HG03159 (cell line): ENCODE results near the gene KCTD10.

Source experiments
- ATAC-seq: cut with Tn5 transposase; IDR thresholded peaks from one replicate; pipeline ENCODE4 v1.9.1; 2021; ENCODE audit warnings: mild to moderate bottlenecking, moderate library complexity; ENCODE audit not compliant: unreplicated experiment

Gene KCTD10, protein sequence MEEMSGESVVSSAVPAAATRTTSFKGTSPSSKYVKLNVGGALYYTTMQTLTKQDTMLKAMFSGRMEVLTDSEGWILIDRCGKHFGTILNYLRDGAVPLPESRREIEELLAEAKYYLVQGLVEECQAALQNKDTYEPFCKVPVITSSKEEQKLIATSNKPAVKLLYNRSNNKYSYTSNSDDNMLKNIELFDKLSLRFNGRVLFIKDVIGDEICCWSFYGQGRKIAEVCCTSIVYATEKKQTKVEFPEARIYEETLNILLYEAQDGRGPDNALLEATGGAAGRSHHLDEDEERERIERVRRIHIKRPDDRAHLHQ

DNA sequence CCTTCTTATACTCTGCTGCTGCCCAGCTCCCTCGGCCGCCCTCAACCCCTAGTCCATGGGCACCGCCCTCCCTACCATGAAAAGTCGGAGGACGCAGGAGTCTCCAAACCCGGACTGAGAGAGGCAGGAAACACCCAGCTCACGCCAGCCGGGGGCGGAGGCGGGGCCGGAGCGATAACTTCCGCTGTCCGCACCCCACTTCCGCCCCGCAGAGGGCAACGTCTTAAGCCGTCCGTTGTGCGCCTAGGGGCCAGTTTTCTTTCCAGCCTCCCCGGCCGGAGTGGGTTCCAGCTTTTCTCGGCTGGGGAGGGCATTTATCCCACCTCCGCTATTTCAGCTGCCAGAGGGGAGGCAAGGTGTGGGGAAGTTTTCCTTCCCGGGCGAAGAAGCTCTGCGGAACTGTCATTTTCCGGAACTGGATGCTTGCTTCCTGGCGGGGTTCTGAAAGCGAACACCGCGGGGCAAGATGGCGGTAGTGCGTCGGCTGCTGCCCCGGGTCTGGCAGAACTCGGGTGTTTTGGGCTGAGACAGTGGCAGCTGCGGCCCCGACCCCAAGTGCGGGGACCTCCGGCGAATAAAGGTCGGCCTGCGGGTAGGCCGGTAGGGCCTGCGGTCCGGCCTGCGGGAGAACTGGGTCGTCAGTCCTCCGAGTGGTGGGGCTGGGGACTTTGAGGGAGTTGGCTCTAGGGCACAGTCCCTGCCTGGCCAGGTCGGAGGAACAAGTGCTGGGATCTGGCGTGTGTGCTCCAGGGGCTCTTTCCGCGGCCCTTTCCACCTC lies at the start of gene KCTD10, which contains the start of gene UBE3B:
Gene KCTD10, minus strand, starts transcription at position 116 of the 778 bp plus-strand sequence. Its CDS starts 38 bp downstream, at position 78.
Gene UBE3B, plus strand, starts transcription at position 450 of the 778 bp plus-strand sequence. CDS start 5,918 bp downstream, outside the sequence.
- peak; percentile 93 for ATAC-seq

DNA sequence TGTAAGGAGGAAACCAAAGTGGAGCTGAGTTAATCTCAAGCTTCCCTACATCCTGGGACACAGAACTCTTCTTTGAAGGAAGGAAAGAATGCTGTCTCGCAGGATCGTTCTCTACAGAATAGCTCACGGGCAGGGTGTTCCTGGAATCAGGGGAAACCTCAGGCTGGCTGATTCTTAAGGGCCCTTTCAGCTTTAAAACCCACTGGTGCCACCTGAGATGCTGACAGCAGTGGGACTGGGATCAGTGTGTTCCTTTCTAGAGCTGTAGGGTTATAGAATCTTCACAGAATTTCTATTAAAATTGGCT lies 48.1 kb upstream of the KCTD10 start:
- no peak for ATAC-seq

DNA sequence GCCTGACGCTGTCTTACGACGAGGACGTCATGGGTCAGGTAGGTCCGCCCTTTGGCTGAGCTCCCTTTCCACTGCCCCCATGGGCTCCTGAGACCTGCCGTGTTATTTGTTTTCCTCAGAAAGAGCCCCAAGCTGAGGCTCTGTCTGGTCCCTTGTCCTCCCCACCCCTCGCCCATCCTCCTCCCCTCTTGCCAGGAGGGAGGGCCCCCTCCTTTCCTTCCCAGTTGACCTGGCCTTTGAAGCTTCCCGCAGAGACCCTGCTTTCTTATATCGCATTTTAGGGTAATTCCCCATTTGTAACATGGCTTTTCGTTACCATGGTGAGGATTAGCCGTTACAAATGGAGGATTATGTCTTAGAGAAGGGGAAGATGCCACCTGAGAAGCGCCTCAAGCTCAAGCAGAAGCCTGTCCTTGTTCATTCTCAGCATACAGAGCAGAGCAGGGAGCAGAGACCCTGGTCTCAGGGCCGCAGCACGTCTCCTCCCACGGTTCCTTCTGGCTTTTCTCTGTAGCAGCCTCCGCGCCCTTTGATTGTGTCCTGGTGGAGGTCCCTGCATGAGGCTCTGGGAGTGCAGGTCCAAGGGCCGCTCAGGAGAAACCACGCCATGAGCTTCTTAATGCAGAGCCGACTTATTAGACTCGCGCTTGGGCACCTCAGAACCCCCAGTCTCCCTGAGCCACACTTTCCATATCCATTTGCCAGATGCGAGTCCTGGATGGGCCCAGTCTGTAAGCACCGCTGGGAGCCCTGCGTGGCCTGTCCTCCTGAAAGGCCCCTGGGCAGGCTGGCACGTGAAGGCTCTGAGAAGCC lies 47.6 kb upstream of the KCTD10 start:
- ATAC-seq = no peak

DNA sequence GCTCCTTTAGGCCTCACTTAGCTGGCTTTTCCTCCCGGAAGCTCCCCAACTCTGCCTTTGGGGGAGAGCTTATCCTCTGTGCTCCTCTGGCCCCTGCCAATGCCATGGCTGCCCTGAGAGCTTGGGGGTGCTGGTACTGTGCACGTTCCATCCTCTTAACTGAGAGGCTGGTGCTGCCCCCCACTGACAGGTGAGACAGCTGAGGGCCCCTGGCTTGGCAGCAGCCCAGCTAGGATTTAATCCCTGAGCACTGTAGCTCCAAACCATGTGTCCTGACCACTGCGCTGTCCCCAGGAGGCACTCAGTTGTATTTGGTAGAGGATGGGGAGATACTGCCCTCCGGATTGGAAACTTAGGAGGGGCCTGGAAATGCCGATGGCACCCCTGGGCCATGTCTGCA lies 46.4 kb upstream of the KCTD10 start:
- ATAC-seq = no peak

DNA sequence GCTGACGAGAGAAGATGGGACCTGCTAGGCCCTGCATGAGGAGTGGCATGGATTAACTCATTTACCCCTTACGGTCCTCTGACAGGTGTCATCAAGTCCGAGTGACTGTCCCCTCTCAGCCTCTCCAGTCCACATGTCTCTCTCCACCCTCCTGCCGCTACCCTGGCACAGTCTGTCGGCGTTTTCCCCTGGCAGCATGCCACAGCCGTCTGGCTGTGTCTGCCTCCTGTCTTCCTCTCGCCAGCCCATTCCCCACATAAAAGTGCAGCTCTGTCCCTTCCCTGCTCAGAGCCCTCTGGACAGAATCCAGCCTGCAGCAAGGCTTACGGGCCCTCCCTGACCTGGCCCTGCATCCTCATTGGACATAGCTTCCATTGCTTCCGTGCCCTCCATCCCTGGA lies 46.0 kb upstream of the KCTD10 start:
- ATAC-seq = no peak

DNA sequence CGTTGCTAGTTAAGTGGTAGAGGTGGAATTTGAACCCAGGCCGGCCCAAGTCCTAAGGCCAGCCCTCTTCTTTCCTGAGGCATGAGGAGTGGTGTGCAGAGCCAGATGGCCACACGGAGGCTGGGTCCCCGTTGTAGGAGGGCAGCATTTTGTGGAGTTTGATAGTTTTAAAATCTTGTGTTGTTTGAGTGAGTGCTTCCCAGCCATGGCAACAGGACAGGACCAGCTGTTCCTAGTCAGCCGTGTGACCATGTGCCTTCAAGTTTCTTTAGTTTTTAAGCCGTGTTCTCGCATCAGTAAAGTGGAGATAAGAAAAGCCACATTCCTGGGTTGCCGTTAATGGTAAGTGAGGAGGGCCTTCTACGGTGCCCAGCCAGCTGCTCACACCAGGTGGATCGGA lies 44.7 kb upstream of the KCTD10 start:
- no peak for ATAC-seq

DNA sequence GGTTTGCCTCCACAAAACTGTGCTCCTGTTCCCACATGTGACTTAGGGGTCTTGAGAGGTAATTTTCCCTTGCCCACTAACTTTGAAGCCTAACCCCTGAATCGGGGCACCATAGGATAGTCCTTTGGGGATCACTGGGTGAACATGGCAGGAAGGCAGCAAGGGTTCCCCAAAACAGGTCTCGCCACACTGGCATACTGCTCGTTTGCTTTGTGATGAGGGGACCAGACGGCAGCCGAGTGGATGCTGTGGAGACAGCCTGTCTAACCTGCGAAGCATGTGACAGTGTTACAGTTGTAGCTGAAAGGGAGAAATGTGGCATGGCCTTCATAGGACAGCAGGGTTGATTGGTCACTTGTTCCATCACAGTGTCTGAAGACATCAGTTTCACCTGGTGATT lies 42.7 kb upstream of the KCTD10 start:
- ATAC-seq = no peak

DNA sequence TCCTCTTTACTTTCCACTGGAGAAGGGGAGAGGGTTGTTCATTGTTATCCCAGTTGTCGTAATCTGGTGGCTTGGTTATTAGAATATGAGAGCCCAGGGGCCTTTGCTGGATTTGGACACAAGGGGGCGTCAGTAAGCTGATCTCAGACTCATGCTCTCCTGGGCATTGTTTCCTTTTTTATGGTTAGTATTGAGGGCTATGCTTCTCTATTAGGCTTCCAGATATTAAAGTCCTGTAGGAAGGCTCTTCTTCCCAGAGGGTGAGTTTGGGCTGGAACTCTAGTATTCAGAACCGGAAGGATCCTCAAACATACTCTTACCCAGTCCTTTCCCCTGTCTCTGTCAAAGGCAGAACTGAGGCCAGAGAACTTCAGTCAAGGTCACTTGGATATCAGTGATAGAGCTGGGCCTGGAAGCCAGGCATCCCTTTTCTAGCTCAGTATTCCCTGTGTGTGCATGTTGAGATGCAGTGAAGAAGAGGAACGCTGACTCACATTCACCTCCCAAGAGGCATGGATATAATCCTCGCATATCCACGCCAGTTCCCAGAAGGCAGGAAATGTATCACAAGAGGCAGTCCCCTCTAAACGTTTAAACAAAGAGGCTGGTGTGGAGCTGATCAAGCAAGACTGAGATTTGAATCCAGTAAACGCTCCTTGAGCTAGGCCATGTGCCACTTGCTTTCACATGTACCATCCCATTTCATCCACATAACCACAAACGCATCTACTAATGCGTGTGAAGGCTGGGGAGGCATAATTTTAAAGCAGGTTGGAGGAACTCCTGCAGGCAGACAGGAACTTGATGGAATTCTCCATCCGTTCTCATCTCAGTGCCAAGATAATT lies 41.9 kb upstream of the KCTD10 start:
- no peak for ATAC-seq

DNA sequence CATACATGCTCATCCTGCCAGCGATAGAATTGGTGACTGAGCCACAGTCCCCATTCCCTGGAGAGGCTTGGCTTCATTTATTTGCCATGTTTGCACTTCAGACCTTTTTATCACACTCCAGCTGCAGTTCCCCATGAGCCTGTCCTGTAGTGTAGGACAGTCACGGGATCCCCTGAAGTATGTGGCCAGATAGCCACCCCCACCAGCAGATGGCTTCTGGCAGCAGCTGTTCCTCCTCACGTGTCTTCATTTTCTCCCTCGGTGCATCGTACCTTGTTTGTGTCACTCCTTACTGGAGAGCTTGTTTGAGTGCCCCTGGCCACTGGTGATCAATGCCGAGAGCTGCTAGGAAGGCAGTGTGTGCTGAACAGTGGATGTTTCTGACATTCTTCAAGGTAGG lies 40.5 kb upstream of the KCTD10 start:
- ATAC-seq = no peak

DNA sequence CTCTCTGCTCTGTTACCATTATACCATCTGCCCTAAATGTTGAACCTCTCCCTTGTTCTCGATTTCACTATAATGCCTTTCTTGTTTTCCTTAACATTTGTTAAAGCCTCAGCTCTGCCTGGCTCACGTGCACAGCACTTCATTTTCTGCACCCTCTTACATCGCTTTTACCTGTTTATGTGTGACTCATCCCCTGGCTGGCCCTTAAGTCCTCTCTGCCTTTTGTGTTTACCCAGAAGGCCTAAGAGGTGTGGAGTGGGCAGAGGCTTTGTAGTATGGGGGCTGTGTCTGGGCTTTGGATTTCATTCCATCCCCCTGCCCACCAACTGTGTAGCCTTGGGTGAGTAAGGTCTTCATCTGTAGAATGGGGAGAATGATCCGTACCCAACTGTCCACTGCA lies 36.9 kb upstream of the KCTD10 start:
- no peak for ATAC-seq

DNA sequence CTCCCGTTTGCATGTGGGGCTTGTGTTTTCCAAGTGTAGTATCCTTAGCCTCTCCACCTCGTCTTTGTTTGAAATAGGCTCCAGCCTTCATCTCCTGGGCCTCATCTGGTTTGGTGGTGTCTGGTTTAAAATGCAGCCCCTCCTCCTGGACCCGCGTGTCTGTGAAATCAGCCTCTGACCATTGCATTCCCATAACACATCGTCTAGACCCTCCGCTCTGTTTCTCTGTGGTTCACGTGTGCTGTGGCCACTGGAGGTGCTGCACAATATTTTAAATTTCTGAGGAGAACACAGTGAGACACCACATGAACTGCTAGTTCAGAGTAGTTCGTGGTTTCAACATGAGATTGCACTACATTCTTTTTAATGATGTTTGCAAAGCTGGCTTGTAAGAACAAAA lies 36.0 kb upstream of the KCTD10 start:
- no peak for ATAC-seq

DNA sequence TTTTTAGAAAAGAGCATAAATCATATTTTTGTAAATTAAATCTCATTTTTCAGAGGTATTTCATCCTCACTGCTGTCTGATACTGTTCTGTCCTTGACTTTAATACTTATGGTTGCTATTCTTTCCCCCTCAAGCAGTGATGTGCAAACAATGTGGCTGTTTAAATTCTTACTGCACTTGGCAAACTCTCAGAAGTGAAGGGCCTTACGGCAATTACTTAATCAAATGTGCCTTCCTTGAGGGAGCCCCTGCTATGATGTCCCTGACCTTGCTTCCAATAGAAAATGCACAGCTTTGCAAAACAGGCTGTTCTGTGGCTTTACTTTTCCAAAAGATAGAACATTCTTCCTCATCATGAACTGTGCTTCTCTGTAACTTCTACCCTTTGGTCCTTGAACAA lies 35.5 kb upstream of the KCTD10 start:
- no peak for ATAC-seq

DNA sequence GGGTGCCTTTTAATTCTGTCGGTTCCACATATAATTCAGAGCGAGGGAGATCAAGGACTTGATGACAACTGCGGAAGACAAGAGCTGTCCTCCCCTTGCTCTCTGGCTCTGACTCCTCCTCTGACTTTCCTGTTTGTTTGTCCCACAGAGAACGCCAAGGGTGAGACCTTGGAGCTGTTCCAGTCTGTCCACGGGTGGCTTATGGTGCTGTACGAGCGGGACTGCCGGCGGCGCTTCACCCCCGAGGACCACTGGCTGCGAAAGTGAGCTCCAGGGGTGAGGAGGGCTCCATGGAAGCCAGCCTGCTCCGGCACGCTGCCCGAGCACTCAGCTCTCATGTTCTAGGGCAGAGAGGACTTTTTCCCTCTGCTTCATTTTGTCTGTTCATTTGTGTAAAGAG lies 33.1 kb upstream of the KCTD10 start:
- ATAC-seq = no peak

DNA sequence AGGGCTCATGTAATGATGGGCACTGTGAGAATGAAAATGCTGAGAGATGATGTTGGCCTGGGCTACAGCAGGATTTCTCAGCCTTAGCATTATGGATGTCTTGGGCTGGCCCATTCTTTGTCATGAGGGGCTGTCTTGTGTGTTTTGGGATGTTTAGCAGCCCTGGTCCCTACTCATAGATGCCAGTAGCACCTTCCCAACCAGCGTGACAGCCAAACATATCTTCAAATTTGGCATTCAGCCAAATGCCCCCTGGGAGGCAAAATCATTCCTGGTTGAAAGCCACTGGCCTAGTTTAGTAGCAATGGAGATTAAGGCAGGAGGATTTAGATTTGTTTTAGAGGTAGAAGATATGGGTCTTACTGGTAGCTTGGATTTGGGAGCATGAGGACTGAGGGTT lies 27.0 kb upstream of the KCTD10 start:
- no peak for ATAC-seq

DNA sequence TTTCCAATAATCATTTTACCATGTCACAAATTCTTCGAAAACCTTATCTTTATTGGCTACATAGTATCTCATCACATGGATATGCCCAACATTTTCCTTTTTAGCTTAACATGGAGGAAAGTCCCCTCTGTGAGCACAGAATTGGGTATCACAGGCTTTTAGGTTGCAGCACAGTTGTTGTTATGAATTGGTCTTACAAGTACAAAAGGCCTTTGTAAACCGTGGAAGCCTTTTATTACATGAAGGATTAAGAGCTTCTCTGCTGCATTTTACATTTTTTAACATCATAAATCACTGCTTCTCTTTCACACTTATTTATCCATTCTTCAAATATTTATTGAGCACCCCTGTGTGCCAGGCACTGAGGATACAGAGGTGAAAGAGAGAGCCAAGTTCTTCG lies 26.5 kb upstream of the KCTD10 start:
- ATAC-seq = no peak

DNA sequence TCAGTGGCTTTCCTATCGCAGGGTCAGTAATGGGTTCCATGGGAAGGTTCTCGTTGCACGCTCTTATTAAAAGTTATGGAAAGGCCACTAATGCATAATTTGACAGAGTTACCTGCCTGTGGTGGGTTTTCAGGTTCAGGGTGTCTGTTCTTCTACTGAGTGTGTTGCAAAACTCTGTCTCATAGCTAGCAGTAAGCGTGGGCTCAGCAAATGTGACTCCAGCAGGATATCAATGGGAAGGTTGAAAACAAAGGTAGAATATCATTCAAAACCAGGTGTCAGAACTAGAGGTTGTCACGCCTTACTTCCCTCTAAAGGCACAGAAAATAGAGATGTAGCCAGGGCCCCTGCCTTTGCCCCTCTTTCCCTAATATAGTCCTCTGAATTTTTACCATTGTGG lies 25.2 kb upstream of the KCTD10 start:
- no peak for ATAC-seq

DNA sequence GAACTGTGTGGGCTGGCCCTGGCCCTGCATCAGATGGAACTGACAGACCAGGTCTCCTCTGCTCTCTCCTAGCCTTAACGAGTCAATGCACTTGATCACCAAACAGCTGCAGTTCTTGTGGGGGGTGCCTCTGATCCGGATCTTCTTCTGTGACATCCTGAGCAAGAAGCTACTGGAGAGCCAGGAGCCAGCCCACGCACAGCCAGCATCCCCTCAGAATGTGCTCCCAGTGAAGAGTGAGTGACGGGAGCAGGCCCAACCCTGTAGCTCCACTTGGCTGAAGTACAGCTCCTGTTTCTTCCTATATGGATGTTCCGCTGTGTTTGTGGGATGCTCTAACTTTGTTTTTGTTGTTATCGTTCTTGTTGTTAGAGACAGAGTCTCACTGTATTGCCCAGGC lies 24.2 kb upstream of the KCTD10 start:
- no peak for ATAC-seq

DNA sequence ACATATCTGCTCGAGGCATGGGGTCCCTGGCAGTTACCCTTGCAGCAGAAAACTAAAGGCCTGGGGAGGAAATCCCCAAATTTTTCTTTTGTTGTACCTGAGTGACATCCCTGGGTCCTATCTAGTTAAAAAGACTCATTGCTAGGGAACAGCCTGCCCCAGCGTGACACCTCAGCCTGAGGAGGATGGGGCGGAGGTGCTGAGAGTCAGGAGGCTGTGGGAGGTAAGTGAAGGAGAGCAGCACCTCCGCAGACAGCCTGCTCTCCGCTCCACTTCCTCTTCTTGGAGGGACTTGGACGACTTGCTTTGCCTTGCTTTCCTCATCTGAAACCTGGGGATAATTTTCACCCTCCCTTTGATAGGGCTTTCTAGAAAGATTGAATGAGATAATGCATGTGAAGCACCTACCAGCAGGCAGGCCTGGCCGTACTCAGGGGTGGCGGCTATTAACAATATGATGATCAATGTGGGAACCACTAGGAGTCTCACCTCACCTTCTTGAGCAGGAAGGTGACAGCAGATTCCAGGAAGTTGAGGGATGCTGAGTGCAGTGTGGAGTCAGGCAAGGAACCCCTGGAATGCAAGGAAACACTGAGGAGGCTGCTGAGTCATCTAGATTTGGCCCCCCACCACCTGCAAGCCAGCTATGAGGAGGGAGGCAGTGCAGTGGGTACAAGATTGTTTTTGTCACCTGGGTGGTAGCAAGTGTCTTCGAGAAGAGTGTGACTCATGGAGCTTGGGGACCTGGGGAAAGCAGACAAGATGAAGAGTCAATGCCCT lies 23.5 kb upstream of the KCTD10 start:
- ATAC-seq = no peak

DNA sequence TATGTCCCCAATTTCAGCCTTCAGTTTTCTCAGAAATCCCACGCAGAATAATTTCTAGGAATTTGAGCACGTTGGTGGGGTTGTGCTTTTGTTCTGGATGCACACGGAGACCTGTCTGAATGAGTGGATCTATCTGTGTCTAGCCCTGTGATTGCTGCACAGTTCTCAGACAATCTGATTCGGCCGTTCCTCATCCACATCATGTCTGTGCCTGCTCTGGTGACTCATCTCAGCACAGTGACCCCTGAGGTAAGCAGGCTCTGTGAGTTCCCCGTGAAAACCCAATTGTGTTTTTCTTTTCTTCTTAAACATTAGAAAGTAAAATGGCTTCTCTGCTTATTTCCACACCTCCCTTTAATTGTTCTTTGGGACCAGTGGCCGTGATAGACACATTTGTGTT lies 20.6 kb upstream of the KCTD10 start:
- no peak for ATAC-seq

DNA sequence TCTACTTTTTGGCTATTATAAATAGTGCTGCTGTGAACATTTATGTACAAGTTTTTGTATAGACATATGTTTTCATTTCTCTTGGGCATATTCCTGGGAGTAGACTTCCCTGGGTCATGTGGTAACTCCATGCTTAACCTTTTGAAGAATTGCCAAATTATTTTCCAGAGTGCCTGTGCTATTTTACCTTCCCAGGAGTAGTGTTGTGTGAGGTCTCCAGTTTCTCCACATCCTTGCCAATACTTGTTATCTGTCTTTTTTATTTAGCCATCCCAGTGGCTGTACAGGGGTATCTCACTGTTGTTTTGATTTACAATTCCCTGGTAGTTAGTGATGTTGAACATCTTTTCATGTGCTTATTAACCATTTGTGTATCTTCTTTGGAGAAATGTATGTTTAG lies 19.2 kb upstream of the KCTD10 start:
- no peak for ATAC-seq
